ENCODE data around the gene PSMA6. TPM values are rescaled to one million over a fixed set of nuclear protein-coding genes. Genes with fewer than 3 reads are reported as not detected.

PSMA6 gene
- total and polyA plus RNA-seq, 2 of the 13 experiments (the other 11 are each of a cell fraction or from before 2014, with no cell fraction given): 525 to 1,109 TPM

DNA sequence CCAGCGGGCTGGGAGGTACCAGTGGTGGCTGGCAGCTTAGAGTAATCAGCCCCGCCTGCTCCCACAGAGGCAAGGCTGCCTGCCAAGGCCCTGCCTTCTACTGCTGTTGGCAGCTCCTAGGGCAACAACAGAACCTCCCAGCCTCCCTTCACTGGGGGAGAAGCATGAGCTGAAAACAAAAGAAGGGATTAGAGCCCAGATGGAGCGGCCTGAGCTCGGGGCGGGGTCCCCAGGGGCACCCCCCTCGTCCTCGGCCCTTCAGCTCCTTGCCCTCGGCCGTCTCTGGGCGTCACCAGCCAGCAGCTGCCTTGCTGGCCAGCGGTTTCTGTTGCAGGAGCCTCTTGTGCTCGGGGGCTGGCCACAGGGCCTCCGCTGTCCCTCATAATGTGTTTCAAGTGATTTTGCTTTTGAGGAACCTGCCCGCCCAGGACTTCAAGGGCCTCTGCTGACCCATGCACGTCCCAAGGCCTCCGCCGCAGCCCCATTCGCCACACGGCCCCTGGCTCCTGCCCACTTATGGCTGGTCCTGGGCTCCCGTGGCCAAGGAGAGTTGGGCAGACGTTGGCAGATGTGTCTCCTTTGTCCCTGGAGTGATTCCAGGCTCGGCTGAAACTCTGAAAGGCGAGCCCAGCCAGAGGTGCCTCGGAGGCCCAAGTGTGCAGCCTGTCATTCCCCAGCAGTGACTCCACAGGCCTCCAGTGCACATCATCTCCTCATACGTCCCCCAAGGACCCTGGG is 49.7 kb downstream of the PSMA6 start (continued):
- TF ChIP-seq MTF1 (CRISPR knock-in tag; IDR thresholded peaks at IDR 0.05) (no peak), ZNF674 (CRISPR knock-in tag; IDR thresholded peaks at IDR 0.05; ENCODE audit: low read depth) (no peak), PLRG1 (conservative IDR thresholded peaks at IDR 0.05) (no peak), AKAP8 (CRISPR knock-in tag; IDR thresholded peaks at IDR 0.05) (peak; percentile 23; the same call in 1 of the 2 replicates), KAT7 (CRISPR knock-in tag; IDR thresholded peaks at IDR 0.05; ENCODE audit: borderline replicate concordance) (no peak; the same call in 1 of the 2 replicates), FOXJ3 (CRISPR knock-in tag; IDR thresholded peaks at IDR 0.05; ENCODE audit: borderline replicate concordance) (no peak), FOXA3 (CRISPR knock-in tag; IDR thresholded peaks at IDR 0.05) (peak; percentile 25; the same call in 1 of the 2 replicates), ZNF546 (CRISPR knock-in tag; conservative IDR thresholded peaks at IDR 0.05) (no peak; the same call in none of the 2 replicates), YEATS2 (CRISPR knock-in tag; IDR thresholded peaks at IDR 0.05; ENCODE audit: borderline replicate concordance) (no peak), ZNF850 (CRISPR knock-in tag; conservative IDR thresholded peaks at IDR 0.05) (no peak), ZNF101 (CRISPR knock-in tag; IDR thresholded peaks at IDR 0.05; ENCODE audit: borderline replicate concordance, low read depth) (0 out of 2 replicates have a peak, but pooled peaks have one; percentile 51), ZNF20 (CRISPR knock-in tag; IDR thresholded peaks at IDR 0.05) (no peak), RFX1 (IDR thresholded peaks at IDR 0.05) (no peak), ARNTL (CRISPR knock-in tag; IDR thresholded peaks at IDR 0.05) (peak; percentile 82), MYC (CRISPR knock-in tag; IDR thresholded peaks at IDR 0.05; ENCODE audit: borderline replicate concordance) (peak; percentile 14; the same call in 1 of the 2 replicates), GATAD2A (CRISPR knock-in tag; IDR thresholded peaks at IDR 0.05) (no peak; the same call in 1 of the 2 replicates)
- TF ChIP-seq, protein P1, sequence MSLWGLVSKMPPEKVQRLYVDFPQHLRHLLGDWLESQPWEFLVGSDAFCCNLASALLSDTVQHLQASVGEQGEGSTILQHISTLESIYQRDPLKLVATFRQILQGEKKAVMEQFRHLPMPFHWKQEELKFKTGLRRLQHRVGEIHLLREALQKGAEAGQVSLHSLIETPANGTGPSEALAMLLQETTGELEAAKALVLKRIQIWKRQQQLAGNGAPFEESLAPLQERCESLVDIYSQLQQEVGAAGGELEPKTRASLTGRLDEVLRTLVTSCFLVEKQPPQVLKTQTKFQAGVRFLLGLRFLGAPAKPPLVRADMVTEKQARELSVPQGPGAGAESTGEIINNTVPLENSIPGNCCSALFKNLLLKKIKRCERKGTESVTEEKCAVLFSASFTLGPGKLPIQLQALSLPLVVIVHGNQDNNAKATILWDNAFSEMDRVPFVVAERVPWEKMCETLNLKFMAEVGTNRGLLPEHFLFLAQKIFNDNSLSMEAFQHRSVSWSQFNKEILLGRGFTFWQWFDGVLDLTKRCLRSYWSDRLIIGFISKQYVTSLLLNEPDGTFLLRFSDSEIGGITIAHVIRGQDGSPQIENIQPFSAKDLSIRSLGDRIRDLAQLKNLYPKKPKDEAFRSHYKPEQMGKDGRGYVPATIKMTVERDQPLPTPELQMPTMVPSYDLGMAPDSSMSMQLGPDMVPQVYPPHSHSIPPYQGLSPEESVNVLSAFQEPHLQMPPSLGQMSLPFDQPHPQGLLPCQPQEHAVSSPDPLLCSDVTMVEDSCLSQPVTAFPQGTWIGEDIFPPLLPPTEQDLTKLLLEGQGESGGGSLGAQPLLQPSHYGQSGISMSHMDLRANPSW (CRISPR knock-in tag; IDR thresholded peaks at IDR 0.05; ENCODE audit: borderline replicate concordance): no peak
- TF ChIP-seq, protein P2, sequence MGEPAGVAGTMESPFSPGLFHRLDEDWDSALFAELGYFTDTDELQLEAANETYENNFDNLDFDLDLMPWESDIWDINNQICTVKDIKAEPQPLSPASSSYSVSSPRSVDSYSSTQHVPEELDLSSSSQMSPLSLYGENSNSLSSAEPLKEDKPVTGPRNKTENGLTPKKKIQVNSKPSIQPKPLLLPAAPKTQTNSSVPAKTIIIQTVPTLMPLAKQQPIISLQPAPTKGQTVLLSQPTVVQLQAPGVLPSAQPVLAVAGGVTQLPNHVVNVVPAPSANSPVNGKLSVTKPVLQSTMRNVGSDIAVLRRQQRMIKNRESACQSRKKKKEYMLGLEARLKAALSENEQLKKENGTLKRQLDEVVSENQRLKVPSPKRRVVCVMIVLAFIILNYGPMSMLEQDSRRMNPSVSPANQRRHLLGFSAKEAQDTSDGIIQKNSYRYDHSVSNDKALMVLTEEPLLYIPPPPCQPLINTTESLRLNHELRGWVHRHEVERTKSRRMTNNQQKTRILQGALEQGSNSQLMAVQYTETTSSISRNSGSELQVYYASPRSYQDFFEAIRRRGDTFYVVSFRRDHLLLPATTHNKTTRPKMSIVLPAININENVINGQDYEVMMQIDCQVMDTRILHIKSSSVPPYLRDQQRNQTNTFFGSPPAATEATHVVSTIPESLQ (CRISPR knock-in tag; conservative IDR thresholded peaks at IDR 0.05): no peak
- TF ChIP-seq, protein P3, sequence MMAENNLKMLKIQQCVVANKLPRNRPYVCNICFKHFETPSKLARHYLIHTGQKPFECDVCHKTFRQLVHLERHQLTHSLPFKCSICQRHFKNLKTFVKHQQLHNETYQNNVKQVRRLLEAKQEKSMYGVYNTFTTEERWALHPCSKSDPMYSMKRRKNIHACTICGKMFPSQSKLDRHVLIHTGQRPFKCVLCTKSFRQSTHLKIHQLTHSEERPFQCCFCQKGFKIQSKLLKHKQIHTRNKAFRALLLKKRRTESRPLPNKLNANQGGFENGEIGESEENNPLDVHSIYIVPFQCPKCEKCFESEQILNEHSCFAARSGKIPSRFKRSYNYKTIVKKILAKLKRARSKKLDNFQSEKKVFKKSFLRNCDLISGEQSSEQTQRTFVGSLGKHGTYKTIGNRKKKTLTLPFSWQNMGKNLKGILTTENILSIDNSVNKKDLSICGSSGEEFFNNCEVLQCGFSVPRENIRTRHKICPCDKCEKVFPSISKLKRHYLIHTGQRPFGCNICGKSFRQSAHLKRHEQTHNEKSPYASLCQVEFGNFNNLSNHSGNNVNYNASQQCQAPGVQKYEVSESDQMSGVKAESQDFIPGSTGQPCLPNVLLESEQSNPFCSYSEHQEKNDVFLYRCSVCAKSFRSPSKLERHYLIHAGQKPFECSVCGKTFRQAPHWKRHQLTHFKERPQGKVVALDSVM (CRISPR knock-in tag; IDR thresholded peaks at IDR 0.05): no peak
- TF ChIP-seq, protein P4, sequence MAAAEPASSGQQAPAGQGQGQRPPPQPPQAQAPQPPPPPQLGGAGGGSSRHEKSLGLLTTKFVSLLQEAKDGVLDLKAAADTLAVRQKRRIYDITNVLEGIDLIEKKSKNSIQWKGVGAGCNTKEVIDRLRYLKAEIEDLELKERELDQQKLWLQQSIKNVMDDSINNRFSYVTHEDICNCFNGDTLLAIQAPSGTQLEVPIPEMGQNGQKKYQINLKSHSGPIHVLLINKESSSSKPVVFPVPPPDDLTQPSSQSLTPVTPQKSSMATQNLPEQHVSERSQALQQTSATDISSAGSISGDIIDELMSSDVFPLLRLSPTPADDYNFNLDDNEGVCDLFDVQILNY (CRISPR knock-in tag; conservative IDR thresholded peaks at IDR 0.05): peak; percentile 10; the same call in 1 of the 2 replicates
- TF ChIP-seq, protein P5, sequence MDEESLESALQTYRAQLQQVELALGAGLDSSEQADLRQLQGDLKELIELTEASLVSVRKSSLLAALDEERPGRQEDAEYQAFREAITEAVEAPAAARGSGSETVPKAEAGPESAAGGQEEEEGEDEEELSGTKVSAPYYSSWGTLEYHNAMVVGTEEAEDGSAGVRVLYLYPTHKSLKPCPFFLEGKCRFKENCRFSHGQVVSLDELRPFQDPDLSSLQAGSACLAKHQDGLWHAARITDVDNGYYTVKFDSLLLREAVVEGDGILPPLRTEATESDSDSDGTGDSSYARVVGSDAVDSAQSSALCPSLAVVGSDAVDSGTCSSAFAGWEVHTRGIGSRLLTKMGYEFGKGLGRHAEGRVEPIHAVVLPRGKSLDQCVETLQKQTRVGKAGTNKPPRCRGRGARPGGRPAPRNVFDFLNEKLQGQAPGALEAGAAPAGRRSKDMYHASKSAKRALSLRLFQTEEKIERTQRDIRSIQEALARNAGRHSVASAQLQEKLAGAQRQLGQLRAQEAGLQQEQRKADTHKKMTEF (CRISPR knock-in tag; IDR thresholded peaks at IDR 0.05): peak; percentile 75; the same call in 1 of the 2 replicates
